HG03521 (cell line): Measurements from ENCODE around the gene STAT3.
"Not testable (repeated sequence)": the region's sequence is repeated elsewhere in the genome, so short reads cannot be mapped to it uniquely, and the experiment has no call there.

Experiments used
- ATAC-seq: cut with Tn5 transposase; IDR thresholded peaks from one replicate; pipeline ENCODE4 v1.9.1; 2021; ENCODE audit warnings: mild to moderate bottlenecking, moderate library complexity; ENCODE audit not compliant: unreplicated experiment

Gene STAT3

GRCh38 chr17:42386777-42387657 lies 1.2 kb downstream of the STAT3 start:
- no peak for ATAC-seq

DNA sequence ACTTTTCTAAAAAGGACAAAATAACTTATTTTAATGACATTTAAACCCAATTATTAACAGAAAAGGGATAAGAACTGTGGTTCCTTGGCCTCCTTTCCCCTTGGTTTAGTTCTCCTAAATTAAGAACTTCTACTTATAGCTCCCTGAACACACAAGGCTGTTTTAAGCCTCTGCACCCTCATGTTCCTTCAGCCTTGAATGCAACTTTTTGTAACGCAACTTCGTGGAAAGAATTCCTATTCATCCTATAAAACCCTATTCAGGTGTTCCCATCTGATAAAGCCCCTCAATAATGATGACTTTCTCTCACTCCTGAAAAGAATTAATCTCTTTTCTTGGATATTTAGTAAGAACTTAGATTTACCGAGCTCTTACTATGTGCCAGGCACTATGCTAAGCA lies 6.3 kb downstream of the STAT3 start:
- ATAC-seq, result no peak

GRCh38 chr17:42380935-42381334 lies 7.3 kb downstream of the STAT3 start:
- no peak for ATAC-seq

GRCh38 chr17:42378959-42379594 lies 9.2 kb downstream of the STAT3 start:
- ATAC-seq, result no peak

GRCh38 chr17:42378359-42378958 lies 9.8 kb downstream of the STAT3 start:
- no peak for ATAC-seq

GRCh38 chr17:42373896-42374295 lies 14.3 kb downstream of the STAT3 start:
- ATAC-seq, result no peak

GRCh38 chr17:42372142-42372541 lies 16.1 kb downstream of the STAT3 start:
- no peak for ATAC-seq

- not testable (repeated sequence) for ATAC-seq
Observed at GRCh38 chr17:42368797-42369561, 19.3 kb downstream of the STAT3 start.

- ATAC-seq, result not testable (repeated sequence)
Observed at GRCh38 chr17:42368310-42368709, 19.9 kb downstream of the STAT3 start.

DNA sequence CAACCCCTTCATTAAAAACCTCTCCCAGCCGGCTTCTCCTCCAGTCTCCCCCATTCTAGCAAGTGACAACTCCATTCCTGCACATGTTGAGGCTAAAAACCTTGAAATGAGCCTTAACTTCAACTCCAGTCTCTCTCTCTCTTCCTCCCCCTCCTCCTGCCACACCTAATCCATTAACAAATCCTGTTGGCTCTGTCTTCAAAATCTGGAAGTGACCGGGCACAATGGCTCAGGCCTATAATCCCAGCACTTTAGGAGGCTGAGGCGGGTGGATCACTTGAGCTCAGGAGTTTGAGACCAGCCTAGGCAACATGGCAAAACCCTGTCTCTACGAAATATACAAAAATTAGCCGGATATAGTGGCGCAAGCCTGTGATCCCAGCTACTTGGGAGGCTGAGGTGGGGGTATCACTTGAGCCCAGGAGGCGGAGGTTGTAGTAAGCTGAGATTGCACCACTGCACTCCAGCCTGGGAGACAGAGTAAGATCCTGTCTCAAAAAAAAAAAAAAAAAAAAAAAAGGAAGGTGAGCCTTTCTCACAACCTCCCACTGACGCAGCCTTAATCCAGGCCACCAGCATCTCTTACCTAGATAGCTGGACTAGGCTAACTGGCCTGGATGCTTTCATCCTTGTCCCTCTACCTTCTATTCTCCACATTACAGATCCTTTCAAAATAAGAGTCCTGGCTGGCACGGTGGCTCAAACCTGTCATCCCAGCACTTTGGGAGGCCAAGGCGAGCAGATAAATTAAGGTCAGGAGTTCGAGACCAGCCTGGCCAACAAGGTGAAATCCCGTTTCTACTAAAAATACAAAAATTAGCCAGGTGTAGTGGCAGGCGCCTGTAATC lies 21.8 kb downstream of the STAT3 start:
- ATAC-seq, result not testable (repeated sequence)

DNA sequence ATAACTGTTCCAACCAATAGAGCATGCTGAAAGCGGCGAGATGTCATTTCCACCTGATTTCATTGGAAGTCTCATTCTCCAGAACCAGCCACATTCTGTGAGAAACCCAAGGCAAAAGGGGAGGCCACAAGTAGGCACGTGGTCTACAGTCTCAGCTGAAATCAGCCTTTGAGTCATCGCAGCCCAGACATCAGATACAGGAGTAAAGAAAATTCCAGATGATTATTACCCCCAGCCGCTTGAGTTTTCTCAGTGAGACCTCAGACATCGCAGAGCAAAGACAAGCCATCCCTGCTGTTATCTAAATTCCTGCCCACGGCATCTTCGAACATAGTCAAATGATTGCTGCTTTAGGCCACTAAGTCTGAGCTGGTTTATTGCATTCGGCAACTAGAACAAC lies 23.1 kb downstream of the STAT3 start:
- no peak for ATAC-seq

GRCh38 chr17:42363767-42364585 lies 24.3 kb downstream of the STAT3 start:
- ATAC-seq, result no peak

DNA sequence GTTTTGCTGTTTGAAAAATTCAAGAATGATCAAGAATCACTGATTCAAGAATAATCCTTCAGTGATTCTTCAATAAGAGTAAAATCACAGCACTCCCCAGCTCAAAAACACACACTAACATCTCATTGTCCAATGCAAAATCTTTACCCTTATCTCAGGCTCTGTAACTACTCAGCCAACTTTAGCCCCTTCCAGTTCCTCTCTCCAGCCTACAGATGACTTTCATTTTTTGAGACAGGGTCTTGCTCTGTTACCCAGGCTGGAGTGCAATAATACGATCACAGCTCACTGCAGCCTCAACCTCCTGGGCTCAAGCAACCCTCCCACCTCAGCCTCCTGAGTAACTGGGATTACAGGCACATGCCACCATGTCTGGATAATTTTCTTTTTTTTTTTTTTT lies 25.0 kb downstream of the STAT3 start:
- ATAC-seq, result no peak

DNA sequence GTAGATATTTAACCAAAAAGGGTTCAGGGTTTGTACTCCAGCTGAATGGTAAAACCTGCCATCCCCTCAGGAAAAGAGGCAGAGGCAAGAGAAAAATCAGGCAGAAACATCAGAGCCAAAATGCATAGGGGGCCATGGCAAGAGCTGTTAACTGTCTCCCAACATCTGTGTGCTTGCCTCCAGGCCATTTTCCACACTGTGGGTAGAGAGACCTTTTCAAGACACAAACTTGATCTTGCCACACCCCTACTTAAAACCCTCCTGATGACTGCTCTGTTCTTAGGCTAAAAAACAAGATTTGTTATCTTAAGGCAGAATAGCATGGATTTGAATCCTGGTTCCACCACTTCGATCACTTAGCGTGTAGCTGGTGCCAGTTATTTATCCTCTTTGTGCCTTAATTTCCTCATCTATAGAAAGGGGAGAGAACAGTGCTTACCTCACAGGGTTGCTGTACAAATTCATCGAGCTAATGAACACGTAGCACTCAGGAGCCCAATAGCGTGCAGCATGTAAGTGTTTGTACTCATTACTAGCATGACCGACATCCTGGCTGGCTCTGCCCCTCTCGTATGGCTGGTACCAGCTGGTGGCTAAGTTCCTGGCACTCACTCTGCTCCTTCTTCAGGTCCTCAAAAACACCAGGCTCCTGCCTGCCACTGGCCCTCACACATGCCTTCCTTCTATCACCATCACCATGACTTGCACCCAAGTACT lies 25.8 kb downstream of the STAT3 start:
- no peak for ATAC-seq

- no peak for ATAC-seq
Observed at GRCh38 chr17:42361781-42362186, 26.5 kb downstream of the STAT3 start.

DNA sequence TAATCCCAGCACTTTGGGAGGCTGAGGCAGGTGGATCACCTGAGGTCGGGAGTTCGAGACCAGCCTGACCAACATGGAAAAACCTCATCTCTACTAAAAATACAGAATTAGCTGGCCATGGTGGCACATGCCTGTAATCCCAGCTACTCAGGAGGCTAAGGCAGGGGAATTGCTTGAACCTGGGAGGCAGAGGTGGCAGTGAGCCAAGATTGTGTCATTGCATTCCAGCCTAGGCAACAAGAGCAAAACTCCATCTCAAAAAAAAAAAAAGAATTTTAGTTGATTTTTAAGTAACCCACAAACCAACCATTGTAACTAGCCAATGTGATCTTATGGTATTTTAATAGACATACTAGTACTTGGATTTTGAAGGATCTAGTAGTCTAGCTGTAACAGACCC lies 27.9 kb downstream of the STAT3 start:
- not testable (repeated sequence) for ATAC-seq

DNA sequence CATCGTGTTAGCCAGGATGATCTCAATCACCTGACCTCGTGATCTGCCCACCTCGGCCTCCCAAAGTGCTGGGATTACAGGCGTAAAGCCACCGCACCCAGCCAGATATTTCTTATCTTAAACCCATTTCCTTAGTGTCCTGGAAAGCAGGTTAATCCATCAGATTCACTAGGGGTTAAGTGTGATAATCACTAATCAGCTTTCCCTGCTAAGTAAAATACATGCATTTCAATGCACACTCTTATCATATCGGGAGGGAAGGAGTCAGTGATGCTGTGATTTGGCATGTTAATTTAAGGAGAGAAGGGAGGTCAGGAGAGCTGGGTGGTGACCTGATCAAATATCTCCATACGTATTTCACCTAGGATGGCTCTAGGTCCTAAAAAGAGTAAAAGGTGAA lies 29.1 kb downstream of the STAT3 start:
- ATAC-seq, result no peak

DNA sequence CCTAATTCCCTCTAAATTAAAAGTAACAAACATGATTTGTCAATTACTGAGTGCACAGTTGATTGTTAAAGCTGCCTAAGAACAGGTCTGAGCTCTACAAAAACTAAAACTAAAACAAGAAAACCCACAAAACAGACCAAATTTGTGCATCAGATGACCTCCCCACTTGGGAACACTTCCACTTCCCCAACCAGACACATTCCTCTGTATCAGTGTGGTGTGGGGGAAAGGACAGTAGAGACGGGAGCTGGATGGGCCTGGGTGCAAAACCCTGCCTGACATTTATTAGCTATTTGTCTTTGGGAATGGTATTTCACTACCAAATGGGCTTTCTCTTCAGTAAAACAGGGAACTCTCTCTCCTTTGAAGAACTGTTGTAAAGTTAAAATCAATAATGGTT lies 29.8 kb downstream of the STAT3 start:
- no peak for ATAC-seq
